ENCODE measurements around the gene CHN2. TPM values are rescaled to one million over a fixed set of nuclear protein-coding genes. Genes with fewer than 3 reads are reported as not detected.

Gene CHN2
- total RNA-seq, 4 donors from 2014 or later: 8.0 to 9.8 (median 8.9) TPM

DNA sequence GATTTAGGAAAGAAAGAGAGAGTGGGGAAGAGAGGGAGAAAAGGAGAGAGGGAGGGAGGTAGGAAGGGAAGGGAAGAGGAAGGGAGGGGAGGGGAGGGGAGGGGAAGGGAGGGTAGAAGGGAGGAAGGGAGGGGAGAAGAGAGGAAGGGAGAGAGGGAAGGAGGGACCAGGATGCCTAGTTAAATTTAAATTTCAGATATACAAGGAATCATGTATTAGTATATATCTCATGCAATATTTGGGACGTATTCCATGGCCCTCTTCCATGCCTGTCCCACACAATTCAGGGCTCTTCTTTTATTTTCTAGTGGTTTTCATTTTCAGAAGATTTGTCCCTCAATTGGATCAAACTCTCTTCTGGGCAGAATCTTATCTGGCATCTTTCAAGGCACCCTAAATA is 196.7 kb downstream of the CHN2 start:
- no peak for TF ChIP-seq POLR2AphosphoS5 (IDR thresholded peaks at IDR 0.05)
- no peak for TF ChIP-seq EP300 (IDR thresholded peaks at IDR 0.05)
- TF ChIP-seq POLR2A (IDR thresholded peaks at IDR 0.05; ENCODE audit: low read depth): no peak
- TF ChIP-seq, protein P1, sequence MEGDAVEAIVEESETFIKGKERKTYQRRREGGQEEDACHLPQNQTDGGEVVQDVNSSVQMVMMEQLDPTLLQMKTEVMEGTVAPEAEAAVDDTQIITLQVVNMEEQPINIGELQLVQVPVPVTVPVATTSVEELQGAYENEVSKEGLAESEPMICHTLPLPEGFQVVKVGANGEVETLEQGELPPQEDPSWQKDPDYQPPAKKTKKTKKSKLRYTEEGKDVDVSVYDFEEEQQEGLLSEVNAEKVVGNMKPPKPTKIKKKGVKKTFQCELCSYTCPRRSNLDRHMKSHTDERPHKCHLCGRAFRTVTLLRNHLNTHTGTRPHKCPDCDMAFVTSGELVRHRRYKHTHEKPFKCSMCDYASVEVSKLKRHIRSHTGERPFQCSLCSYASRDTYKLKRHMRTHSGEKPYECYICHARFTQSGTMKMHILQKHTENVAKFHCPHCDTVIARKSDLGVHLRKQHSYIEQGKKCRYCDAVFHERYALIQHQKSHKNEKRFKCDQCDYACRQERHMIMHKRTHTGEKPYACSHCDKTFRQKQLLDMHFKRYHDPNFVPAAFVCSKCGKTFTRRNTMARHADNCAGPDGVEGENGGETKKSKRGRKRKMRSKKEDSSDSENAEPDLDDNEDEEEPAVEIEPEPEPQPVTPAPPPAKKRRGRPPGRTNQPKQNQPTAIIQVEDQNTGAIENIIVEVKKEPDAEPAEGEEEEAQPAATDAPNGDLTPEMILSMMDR (IDR thresholded peaks at IDR 0.05): no peak
- intact Hi-C loops (cut with DNase I): no loop called here
- H3K27me3 ChIP-seq: no peaks in the 10 kb centered on the region

DNA sequence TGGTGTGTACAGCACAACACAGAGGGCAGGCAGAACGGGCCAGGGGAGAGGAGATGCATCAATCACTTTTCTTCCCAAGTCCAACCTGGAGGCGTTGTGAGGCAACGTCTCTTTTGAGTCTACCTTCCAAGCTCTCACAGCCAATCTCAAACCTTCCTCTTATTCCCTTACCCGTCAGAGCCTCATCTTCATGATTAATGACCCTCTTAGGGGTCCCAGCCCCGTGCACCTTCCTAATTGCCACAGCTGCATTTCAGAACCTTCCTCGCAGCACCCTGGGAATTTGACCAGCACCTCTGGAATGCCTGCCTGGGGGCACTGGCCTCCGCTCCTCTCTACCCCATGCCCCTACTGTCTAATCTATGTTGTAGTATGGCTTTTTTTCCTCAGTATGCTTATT is 199.7 kb downstream of the CHN2 start:
- H3K27me3 ChIP-seq: peaks cover 0 to 5% (median 0%) of the 10 kb centered on the region in 4 donors
- WGBS: 78% methylated on average over 7 of the region's 7 CpGs
- H3K4me1 ChIP-seq: no peaks in the 10 kb centered on the region
- no peak for DNase-seq (ENCODE audit: extremely low spot score)
- H3K36me3 ChIP-seq: peaks cover 0 to 5% (median 0%) of the 10 kb centered on the region in 4 donors
- intact Hi-C loops (cut with DNase I): no loop called here
- H3K9me3 ChIP-seq: no peaks in the 10 kb centered on the region
- TF ChIP-seq, protein P1 (IDR thresholded peaks at IDR 0.05): no peak
- no peak for TF ChIP-seq POLR2A (IDR thresholded peaks at IDR 0.05; ENCODE audit: low read depth)
- TF ChIP-seq EP300 (IDR thresholded peaks at IDR 0.05): no peak
- no peak overlapping the region for H3K4me3 ChIP-seq
- H3K27ac ChIP-seq (replicated peaks in 1 of 4): no peak overlapping the region

More for the DNA sequence above, 196.7 kb downstream of the CHN2 start:
- peak; percentile 55 for DNase-seq (ENCODE audit: extremely low spot score)
- Histone ChIP-seq H3K9me3 (no peaks in the 10 kb centered on the region), H3K27ac (replicated peaks in 1 of 4) (no peak overlapping the region), H3K4me3 (no peak overlapping the region), H3K36me3 (no peaks in the 10 kb centered on the region), H3K4me1 (no peaks in the 10 kb centered on the region)
- 85% methylated on average over 1 of the region's 1 CpG for WGBS

GRCh38 chr7:29396563-29396962 is 202.0 kb downstream of the CHN2 start:
- H3K4me3 ChIP-seq: no peak overlapping the region
- peaks cover 0 to 1% (median under 1%) of the 10 kb centered on the region in 4 donors for H3K4me1 ChIP-seq
- peaks cover 0 to 5% (median 0%) of the 10 kb centered on the region in 4 donors for H3K27me3 ChIP-seq
- DNase-seq (ENCODE audit: extremely low spot score): no peak
- no peak for TF ChIP-seq POLR2AphosphoS5 (IDR thresholded peaks at IDR 0.05)
- no peak for TF ChIP-seq POLR2A (IDR thresholded peaks at IDR 0.05; ENCODE audit: low read depth)
- TF ChIP-seq, protein P1 (IDR thresholded peaks at IDR 0.05): no peak
- TF ChIP-seq EP300 (IDR thresholded peaks at IDR 0.05): no peak
- peaks cover 0 to 9% (median 0%) of the 10 kb centered on the region in 4 donors for H3K36me3 ChIP-seq
- 90% methylated on average over 7 of the region's 7 CpGs for WGBS
- H3K9me3 ChIP-seq: no peaks in the 10 kb centered on the region
- H3K27ac ChIP-seq (replicated peaks in 1 of 4): no peak overlapping the region
- intact Hi-C loops (cut with DNase I): no loop called here

DNA sequence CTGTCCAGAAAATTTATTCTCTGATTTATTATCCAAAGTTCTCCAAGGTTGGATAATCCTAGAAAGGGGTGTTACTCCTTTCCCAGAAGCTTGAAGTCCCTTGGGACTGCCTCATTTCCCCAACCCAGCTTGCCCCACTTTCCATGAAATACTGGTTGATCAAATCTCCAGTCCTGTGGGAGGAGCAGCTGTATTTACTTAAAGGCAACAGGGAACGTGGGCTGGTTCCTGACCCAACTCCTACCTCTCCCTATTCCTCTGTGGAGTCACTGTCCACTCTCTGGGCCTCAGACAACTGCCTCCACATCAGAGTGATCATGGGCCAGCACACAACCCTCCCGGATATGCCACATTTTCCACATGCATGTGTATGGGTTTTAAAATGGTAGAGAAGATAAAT is 202.8 kb downstream of the CHN2 start:
- Histone ChIP-seq H3K4me1 (peaks cover 0 to 10% (median 7%) of the 10 kb centered on the region in 4 donors), H3K36me3 (peaks cover 0 to 9% (median 0%) of the 10 kb centered on the region in 4 donors), H3K9me3 (no peaks in the 10 kb centered on the region), H3K27me3 (peaks cover 0 to 5% (median 0%) of the 10 kb centered on the region in 4 donors), H3K27ac (replicated peaks in 1 of 4) (no peak overlapping the region), H3K4me3 (no peak overlapping the region)
- 63% methylated on average over 2 of the region's 2 CpGs for WGBS
- TF ChIP-seq POLR2A (IDR thresholded peaks at IDR 0.05; ENCODE audit: low read depth) (no peak), EP300 (IDR thresholded peaks at IDR 0.05) (no peak), POLR2AphosphoS5 (IDR thresholded peaks at IDR 0.05) (no peak)
- TF ChIP-seq, protein P1 (IDR thresholded peaks at IDR 0.05): no peak
- no peak for DNase-seq (ENCODE audit: extremely low spot score)
- intact Hi-C loops (cut with DNase I): no loop called here

DNA sequence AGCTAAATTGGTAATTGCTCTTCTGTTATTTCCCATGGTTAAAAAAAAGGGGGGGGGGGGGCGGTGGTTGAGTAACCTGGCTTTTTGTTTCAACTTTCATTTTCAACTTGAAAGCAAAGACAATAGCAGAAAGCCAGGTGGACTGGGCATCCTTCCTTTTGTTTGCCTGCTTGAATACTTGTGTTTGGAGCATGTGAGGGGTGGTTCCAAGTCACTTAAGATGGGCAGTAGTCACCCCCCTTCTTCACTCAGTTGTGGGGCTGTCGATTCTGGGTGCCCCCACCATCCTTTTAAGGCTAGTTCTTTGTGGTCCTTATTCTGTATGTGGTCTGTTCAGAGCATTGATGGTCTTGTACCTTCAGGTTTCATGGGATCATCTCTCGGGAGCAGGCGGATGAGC is 203.4 kb downstream of the CHN2 start:
- Histone ChIP-seq H3K4me1 (peaks cover 0 to 15% (median 10%) of the 10 kb centered on the region in 4 donors), H3K27me3 (peaks cover 0 to 5% (median 0%) of the 10 kb centered on the region in 4 donors), H3K4me3 (no peak overlapping the region), H3K27ac (replicated peaks in 1 of 4) (no peak overlapping the region), H3K36me3 (peaks cover 0 to 9% (median 0%) of the 10 kb centered on the region in 4 donors), H3K9me3 (no peaks in the 10 kb centered on the region)
- WGBS: 92% methylated on average over 4 of the region's 4 CpGs
- DNase-seq (ENCODE audit: extremely low spot score): no peak
- TF ChIP-seq POLR2AphosphoS5 (IDR thresholded peaks at IDR 0.05) (no peak), POLR2A (IDR thresholded peaks at IDR 0.05; ENCODE audit: low read depth) (no peak)
- intact Hi-C loops (cut with DNase I): no loop called here
